ENCODE data around the gene GSC2.

- no peak for TF ChIP-seq FOXM1 (IDR thresholded peaks at IDR 0.05; ENCODE audit: borderline replicate concordance)
- no peak for TF ChIP-seq FOXA1 (IDR thresholded peaks at IDR 0.05)
- no peak for TF ChIP-seq ZNF384 (IDR thresholded peaks at IDR 0.05)
- TF ChIP-seq NFRKB (IDR thresholded peaks at IDR 0.05) = no peak
- TF ChIP-seq L3MBTL2 (conservative IDR thresholded peaks at IDR 0.05) = no peak
- no peak for TF ChIP-seq SP1 (IDR thresholded peaks at IDR 0.05)
- TF ChIP-seq PKNOX1 (IDR thresholded peaks at IDR 0.05) = no peak
- no peak for TF ChIP-seq SUZ12 (IDR thresholded peaks at IDR 0.05)
- no peak for TF ChIP-seq BHLHE40 (IDR thresholded peaks at IDR 0.05; ENCODE audit: borderline replicate concordance)
- no peak for TF ChIP-seq FOXK2 (IDR thresholded peaks at IDR 0.05)
Observed at GRCh38 chr22:19176175-19176643, 26.1 kb upstream of the GSC2 start.
